Thyroid gland (tissue), 4 donors: ENCODE data around the gene YAE1.

Experiments
- CTCF ChIP-seq, 6 experiments: fragments of 200-600 bp in 3 of 6; fragments of 450-650 bp in 3 of 6; sonication (generic) in 3 of 6; IDR thresholded peaks; one replicate each; pipeline ENCODE4 v1.5.1; 2016 to 2019; ENCODE audit warnings: antibody characterized with exemption in 6 of 6, mild to moderate bottlenecking in 2 of 6, inconsistent platforms in 1 of 6, moderate library complexity in 1 of 6
- POLR2A ChIP-seq, 2 donors: fragments of 450-650 bp; IDR thresholded peaks; one replicate each; pipeline ENCODE4 v1.6.1; 2017; ENCODE audit warnings: antibody characterized with exemption in 2 of 2, mild to moderate bottlenecking in 2 of 2, moderate library complexity in 1 of 2

DNA sequence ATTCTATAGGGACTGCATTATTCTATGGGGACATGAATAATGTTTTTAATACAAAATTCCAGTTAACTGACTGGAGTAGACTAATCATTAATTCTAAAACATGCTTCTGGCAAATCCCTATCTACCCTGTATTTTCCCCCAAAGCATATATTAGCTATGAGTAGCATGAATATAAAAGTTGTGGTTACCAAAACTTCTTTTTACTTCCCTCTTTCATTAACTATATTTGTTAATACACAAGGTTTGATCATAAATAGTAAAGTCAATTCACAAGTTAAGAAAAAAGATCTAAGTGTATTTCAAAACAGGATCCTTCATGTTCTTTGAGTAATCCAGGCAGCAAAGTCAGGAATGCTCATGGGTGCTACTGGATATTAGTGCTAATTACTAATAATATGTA, 54.3 kb downstream of the YAE1 start:
- TF ChIP-seq POLR2A (IDR thresholded peaks at IDR 0.05) (no peak), CTCF (IDR thresholded peaks at IDR 0.05) (no peak)
